GM10266 (cell line): Measurements from ENCODE around the gene VANGL1.

Experiments used
- DNase-seq: peaks from one replicate; pipeline ENCODE4 v3.0.0; 2012; ENCODE audit errors: extremely low spot score
- CTCF ChIP-seq: IDR thresholded peaks from 2 replicates; pipeline ENCODE4 v1.5.1; 2012; ENCODE audit warnings: mild to moderate bottlenecking, low read depth; ENCODE audit not compliant: control insufficient read depth, insufficient read depth; ENCODE audit errors: missing control alignments

VANGL1 gene

GRCh38 chr1:115744646-115745275, 103.0 kb downstream of the VANGL1 start:
- DNase-seq, result no peak
- TF ChIP-seq CTCF, result no peak

GRCh38 chr1:115746021-115746690, 104.4 kb downstream of the VANGL1 start:
- TF ChIP-seq CTCF, result no peak
- DNase-seq, result no peak
